NT2/D1 (cell line): ENCODE data around the gene FAM209A.

Experiments
- SUZ12 ChIP-seq: IDR thresholded peaks from 2 replicates; pipeline ENCODE4 v1.6.1; 2011; ENCODE audit not compliant: insufficient read length, insufficient read depth; ENCODE audit errors: extremely low read depth
- YY1 ChIP-seq: IDR thresholded peaks from 2 replicates; pipeline ENCODE4 v1.6.1; 2011; ENCODE audit not compliant: insufficient read length, insufficient read depth

DNA sequence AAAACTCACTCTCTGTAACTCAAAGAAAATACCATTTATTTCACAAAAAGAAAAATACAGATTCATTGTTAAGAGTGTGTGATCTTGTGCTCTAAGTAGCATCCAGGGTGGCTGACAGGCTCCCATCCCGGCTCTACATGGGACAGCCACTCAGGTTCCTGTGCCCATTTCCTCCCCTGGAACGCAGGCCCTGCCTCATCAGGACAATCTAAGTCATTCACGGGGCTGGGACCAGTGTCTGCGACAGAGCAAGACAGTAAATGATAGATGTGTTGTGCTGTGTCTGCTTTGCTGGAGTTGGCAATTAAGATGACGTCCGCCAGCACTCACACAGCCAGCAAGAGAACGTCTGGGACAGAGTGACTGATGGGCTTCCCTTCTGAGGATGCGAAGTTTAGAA is 6.9 kb upstream of the FAM209A start:
- TF ChIP-seq YY1 (no peak), SUZ12 (no peak)
